ENCODE data around the gene AMPD1. TPM values are rescaled to one million over a fixed set of nuclear protein-coding genes. Genes with fewer than 3 reads are reported as not detected.

Gene AMPD1
- total RNA-seq (2021): not detected in 2 replicates
- long read RNA-seq: 0 reads

DNA sequence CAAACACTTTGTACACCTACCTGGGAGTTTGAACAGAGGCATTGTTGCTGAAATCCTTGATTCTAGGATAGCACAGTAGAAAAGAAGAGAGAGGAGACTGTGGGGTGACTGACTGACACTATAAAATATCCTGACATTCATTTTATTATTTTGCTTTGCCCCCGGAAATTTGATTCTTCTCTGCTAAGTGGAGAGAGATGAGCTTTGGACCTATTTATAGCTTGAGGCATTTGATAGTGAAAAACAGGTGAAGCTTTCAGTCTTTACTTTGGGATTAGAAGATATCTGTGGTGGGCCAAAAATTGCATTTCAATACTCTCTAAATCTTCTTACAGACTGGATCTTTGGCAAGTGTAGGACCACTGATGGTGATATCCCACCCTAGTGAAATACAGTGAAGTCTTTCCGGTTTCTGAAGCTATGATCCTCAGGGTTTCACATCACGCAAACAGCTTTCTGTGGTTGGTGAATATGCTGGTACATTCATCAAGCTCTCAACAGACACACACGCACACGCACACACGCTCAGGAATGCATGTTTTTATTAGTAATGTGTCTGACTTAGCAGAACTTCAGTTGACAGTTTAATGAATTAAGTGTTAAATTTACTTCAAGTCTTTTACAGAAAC lies at the start of gene AMPD1:
Gene AMPD1 (minus strand): TSS at position 117 of the 629 bp plus-strand sequence. CDS start 75 bp downstream, at position 42.
- H3K79me2 ChIP-seq (ENCODE audit: insufficient read depth, low read length): no peaks in the 10 kb centered on the region
- H3K9me3 ChIP-seq (ENCODE audit: control insufficient read depth, low read depth, low read length): no peaks in the 10 kb centered on the region
- H3K23ac ChIP-seq (ENCODE audit: insufficient read length, low read depth, low read length): no peak within 1 kb of the TSS
- no peak within 1 kb of the TSS for H2BK20ac ChIP-seq (ENCODE audit: low read depth, low read length, poor library complexity, severe bottlenecking)
- Mint-ChIP-seq H3K27me3 (ENCODE audit: low read depth) (peaks cover 7% of the 10 kb centered on the region), H3K4me1 (no peaks in the 10 kb centered on the region), H3K4me3 (no peak within 1 kb of the TSS), H3K36me3 (ENCODE audit: insufficient read depth in 1 of 3, low read depth in 3 of 3) (no peaks in the 10 kb centered on the region), H3K9me3 (no peaks in the 10 kb centered on the region), H3K27ac (no peak within 1 kb of the TSS; a peak in 2 of 7 replicates)
- H3T11ph ChIP-seq (ENCODE audit: low read length): no peak within 1 kb of the TSS
- H2AFZ ChIP-seq (ENCODE audit: low read length): no peak within 1 kb of the TSS
- no peak within 1 kb of the TSS for H3K4me2 ChIP-seq (ENCODE audit: insufficient read depth, insufficient read length, low read length)
- WGBS (ENCODE audit: extremely low coverage, insufficient read length, low lambda C conversion rate): no CpG with 5 or more reads among the region's 6 CpGs
- DNase-seq: no peak
- no peak within 1 kb of the TSS for H3K27ac ChIP-seq (ENCODE audit: insufficient read length, low read depth, low read length)
- H2BK5ac ChIP-seq (ENCODE audit: insufficient read length, low read length): no peak within 1 kb of the TSS
- no peaks in the 10 kb centered on the region for H3K23me2 ChIP-seq (ENCODE audit: insufficient read length, low read depth, low read length, poor library complexity, severe bottlenecking)
- H2AK5ac ChIP-seq (ENCODE audit: insufficient read length, low read length): no peak within 1 kb of the TSS
- TF ChIP-seq, protein P1, sequence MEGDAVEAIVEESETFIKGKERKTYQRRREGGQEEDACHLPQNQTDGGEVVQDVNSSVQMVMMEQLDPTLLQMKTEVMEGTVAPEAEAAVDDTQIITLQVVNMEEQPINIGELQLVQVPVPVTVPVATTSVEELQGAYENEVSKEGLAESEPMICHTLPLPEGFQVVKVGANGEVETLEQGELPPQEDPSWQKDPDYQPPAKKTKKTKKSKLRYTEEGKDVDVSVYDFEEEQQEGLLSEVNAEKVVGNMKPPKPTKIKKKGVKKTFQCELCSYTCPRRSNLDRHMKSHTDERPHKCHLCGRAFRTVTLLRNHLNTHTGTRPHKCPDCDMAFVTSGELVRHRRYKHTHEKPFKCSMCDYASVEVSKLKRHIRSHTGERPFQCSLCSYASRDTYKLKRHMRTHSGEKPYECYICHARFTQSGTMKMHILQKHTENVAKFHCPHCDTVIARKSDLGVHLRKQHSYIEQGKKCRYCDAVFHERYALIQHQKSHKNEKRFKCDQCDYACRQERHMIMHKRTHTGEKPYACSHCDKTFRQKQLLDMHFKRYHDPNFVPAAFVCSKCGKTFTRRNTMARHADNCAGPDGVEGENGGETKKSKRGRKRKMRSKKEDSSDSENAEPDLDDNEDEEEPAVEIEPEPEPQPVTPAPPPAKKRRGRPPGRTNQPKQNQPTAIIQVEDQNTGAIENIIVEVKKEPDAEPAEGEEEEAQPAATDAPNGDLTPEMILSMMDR (conservative IDR thresholded peaks at IDR 0.05): no peak
- no peak within 1 kb of the TSS for H2BK120ac ChIP-seq (ENCODE audit: low read depth, low read length, poor library complexity, severe bottlenecking)
- no peak within 1 kb of the TSS for H2BK12ac ChIP-seq (ENCODE audit: insufficient read length, low read depth, low read length)
- H4K8ac ChIP-seq (replicated peaks; ENCODE audit: insufficient read length, low read depth, low read length): no peak within 1 kb of the TSS
- H3K9ac ChIP-seq (ENCODE audit: extremely low read depth, insufficient read length, low read length): no peak within 1 kb of the TSS
- H4K20me1 ChIP-seq (ENCODE audit: control insufficient read depth, insufficient read depth, insufficient read length): no peaks in the 10 kb centered on the region
- H3K27me3 ChIP-seq (ENCODE audit: insufficient read depth, low read length): no peaks in the 10 kb centered on the region
- no peak within 1 kb of the TSS for H4K91ac ChIP-seq (ENCODE audit: insufficient read length, low read depth, low read length)
- H3K4me1 ChIP-seq (ENCODE audit: insufficient read depth, low read length): no peaks in the 10 kb centered on the region
- no peak within 1 kb of the TSS for H3K4ac ChIP-seq (ENCODE audit: low read depth, low read length)
- H3K56ac ChIP-seq (ENCODE audit: insufficient read length, low read depth, low read length): no peak within 1 kb of the TSS
- no peak within 1 kb of the TSS for H2BK15ac ChIP-seq (ENCODE audit: low read depth, low read length)
- no peaks in the 10 kb centered on the region for H3K79me1 ChIP-seq (ENCODE audit: insufficient read depth, low read depth, low read length, poor library complexity, severe bottlenecking)
- no peak within 1 kb of the TSS for H3K14ac ChIP-seq (ENCODE audit: insufficient read depth, low read length)
- no peak within 1 kb of the TSS for H4K5ac ChIP-seq (ENCODE audit: insufficient read length, low read depth, low read length)
- no peak within 1 kb of the TSS for H3K18ac ChIP-seq (ENCODE audit: insufficient read length, low read depth, low read length)
